Hippocampal formation (tissue), 2 donors: ENCODE results near the gene FABP3.

Experiments used
- DNase-seq, 2 donors: peaks; one replicate each; lab custom pipeline; 2025; lab: John Stamatoyannopoulos, UW

FABP3 gene

DNA sequence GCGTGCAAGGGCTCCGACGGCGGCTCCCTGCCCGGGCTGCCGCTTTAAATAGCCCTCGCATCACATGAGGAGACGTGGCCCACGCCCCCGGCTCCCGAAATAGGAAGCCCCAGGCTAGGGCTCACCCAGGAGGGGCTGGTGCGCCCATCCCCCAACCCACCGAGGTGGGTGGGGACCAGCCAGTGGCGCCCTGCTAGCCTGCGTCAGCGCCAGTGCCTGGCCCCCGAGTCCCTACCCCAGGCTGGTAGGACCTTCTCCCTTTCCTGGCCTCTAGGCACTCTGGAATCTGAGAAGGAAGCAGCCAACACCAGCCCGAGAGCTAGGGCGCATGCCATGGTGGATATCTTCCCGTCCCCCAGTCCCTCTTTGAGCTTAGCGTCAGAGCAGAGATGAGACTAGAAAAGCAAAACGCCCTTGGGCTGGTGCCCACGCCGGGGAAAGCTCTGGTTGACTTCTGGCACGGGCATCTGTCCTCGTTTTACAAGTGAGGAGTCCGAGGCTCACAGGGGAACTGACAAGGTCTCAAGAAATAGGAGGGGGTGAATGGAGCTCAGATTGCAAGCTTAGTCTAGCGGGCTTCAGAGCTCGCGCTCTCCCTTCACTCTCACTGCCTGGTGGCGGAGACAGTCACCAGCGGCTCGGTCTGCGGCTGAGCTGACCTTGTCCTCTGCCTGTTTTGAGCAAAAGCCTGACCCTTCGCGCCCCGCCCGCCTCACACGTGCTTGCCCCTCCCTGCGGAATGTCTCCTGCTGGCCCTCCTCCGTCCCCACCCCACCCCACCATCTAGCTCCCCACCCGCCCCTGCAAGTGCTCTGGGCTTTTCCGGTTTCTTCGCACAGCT is at the start of gene FABP3:
FABP3 (minus strand) TSS at position 21 of the 841 bp plus-strand sequence. CDS start 62 bp downstream, outside the sequence.
- DNase-seq = peak; percentile 71 to 78

DNA sequence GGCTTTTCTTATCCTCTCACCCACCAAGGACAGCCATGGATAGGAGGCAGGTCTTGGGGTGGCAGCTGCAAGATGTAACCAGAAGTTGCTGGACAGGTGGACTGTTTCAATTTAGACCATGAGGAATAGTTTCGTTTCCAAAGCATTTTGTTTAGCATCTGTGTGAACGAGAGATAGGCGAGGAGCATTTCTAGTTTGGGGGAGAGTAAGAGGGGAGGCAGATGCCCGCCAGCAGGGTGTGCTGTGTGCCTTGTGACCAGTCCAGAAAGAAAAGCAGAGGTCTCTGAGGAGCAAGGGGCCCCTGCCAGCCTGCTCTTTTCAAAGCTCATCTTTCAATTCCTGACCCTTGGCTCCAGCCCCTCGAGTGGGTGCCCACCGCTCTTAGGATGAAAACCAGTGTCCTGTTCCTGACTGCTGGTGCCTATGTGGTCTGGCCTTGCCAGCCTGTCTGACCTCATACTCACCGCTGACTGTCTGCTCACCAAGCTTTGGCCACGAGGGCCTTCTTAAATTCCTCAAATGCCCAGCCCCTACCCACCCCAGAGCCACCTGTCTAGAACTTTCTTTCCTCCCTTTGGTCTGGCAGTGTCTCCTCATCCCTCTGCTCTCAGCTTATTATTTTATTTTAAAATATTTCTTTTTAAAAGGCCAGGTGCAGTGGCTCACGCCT is 48.6 kb upstream of the FABP3 start:
- DNase-seq = no peak

DNA sequence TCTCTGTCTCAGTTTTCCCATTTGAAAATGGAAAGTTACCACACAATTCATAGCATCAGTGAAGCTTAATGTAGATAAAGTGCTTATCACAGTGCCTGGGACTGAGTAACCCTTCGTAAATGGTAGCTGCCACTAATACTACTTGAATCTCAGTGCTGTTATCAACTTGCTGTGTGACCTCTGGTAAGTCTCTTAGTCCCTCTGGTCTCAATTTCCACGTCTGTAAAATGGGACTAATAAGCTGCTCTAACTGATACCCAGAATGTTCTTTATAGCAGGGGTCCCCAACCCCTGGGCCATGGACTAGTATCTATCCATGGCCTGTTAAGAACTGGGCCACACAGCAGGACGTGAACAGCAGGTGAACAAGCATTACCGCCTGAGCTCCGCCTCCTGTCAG is 47.8 kb upstream of the FABP3 start:
- DNase-seq = no peak

DNA sequence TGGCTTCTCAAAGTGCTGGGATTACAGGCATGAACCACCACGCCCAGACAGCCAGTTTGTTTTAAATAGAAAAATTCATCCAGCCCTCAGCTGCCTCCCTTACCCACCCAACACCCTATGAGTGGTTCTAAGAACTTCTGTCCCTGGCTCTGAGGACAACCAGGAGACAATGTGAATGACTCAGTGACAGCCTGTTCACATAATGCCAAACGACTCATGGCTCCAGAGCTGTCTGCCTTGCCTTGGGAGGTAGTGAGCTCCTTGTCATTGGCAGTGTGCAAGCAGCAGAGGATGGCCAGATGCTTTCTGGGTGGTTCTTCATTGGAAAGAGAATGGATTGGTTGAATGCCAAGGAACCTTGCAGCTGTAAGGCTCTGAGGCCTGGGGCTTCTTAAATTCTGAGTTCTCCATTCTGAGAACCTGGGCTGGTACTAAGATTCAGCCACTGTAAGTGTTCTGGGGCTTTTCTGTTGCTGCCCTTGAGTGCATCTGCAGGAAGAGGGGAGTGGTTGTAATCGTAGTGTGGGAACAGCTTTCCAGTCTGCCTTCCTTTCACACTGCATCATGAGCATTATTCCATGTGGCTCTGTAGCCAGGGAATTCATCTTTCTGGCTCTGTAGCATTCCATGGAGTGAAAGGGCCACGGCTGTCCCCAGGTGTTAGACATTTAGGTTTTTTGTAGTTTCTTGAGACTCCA is 45.9 kb upstream of the FABP3 start:
- no peak for DNase-seq

DNA sequence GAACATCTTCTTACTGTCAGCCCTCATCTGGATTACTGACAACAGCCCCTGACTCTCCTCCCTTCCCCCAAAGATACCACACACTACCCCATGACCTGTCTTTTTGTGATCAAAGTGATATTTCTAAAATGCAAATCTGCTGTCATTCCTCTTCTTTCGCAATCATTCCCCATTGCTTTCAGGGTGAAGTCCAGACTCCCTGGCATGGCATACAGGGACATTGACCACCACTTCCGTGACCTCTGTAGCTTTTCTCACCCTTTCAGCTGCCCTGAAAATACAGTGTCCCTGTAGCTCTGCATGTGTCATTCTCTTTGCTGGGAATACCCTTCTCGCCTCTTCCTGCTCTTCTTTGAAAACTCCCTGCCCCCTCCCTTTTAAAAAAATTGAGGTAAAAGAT is 44.3 kb upstream of the FABP3 start:
- DNase-seq = no peak

DNA sequence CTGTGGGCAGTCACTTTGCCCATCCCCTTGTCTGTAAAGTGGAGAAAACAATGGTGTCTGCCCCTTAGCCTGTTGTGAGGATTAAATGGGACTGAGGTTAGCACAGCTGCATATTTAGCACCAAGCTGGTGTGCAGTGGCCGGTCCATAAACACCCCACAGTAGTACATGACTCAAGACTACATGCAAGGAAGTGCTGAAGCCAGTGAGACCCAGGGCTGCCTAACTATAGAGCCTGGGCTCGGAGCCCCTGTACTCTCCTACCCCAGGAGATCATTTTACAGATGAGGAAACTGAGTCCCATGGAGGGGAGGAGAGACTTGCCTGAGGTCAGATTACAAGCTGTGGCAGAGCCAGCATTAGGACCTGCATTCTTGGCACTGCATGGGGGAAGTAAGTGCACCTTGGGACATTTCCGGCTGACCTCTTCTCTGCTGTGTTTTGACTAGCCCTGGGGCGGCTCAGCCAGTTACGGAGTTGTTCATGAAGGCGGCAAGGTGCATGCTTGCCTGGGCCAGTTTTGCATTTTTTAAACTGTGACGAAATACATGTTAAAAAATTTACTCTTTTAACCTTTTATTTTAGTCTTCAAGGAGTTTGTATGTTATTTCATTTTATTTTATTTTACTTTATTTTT is 43.3 kb upstream of the FABP3 start:
- no peak for DNase-seq

DNA sequence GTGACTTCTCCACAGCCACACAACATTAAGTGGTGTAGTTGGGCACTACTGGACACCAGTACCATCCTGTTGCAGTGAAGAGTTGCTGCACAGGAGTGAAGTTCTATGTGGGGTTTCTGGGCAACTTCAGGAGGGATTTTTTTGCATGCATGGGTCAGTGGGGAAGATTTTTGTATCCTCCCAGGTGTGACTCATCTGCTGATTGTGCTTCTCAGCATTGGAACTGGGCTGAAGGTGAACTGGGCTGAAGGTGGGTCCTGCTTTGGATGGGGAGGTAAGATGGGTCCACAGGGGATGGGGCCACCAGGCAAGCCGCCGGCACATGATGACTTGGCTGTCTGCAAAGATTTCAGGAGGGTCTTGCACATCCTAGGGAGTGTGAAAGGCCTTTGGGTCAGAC is 42.8 kb upstream of the FABP3 start:
- no peak for DNase-seq

DNA sequence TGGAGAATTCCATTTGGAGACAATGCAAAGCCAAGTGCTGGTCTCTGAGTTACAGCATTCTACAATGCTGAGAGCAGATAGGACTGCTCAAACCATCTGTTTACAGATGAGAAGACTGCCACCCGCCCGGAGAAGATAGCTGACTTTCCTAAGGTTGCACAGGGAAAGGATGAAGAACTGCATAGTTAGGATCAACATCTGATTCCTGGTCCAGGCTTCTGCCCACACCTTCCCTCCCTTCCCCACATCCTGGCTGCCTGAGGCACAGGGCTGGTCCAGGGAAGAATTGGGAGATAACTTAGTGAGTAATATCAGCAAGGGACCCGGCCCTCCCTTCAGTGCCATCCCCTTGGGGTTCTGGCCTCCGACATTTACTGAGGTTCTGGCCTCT is 42.1 kb upstream of the FABP3 start:
- DNase-seq = peak in 1 of 2 donors; percentile 10

DNA sequence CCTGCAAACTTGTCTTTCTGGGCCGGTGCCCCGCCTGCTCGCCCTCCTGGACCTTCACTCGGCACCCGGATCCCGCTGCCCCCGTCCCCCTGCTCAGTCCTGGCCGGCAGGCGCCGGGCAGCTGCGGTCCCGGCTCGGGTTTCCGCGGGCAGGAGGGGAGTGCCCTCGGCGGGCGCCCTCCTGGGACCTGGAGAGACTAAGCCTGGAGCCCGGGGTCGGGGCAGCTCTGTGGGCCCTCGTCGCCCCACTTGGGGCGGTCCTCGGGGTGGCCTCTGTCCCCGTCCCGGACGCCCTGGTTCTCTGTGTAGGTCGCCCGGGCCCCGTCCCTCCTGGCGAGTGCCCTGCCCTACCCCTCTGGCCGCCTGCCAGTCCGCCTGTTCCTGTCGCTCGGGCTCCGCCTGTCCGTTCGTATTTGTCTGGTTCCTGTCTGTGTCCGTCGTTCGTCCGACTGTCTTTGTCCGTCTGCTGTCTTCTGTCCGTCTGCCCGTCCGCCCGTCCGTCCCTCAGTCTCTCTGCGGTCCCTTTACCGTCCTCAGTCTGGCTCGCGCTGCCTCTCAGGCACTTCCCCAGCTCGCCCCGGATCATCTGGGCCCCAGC is 40.6 kb upstream of the FABP3 start:
- no peak for DNase-seq

DNA sequence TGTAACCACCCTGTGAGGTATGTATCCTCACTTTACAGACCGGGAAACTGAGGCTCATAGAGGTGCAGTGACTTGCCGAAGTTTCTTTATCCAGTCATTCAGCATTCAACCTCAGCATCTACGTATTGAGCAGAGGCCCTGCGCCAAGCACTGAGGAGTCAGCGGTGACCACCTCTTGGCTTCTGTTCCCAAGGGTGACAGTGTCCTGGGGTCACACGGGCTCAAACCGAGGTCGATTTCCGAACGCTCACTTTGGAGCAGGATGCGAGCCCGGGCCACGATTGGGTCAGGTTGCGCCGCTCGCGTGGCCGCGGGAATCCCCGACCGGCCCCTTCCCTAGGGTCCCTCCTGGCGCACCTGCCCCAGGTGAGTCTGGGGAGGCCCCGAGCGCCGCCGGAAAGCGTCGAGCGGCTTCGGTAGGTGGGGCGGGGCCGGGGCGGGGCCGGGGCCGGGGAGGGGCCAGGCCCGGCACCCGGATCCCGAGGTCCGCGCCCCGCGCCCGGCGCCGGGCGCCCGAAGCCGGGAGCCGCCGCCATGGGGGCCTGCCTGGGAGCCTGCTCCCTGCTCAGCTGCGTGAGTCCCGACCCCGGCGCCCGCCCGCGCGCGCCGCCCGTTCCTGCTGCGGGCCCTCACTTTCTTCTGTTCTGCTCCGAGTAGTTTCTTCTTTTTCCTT is 40.0 kb upstream of the FABP3 start, which contains the start of gene SERINC2:
SERINC2 (plus strand) TSS at position 482 of the 673 bp plus-strand sequence; CDS start at position 535, 53 bp downstream.
- DNase-seq = no peak

DNA sequence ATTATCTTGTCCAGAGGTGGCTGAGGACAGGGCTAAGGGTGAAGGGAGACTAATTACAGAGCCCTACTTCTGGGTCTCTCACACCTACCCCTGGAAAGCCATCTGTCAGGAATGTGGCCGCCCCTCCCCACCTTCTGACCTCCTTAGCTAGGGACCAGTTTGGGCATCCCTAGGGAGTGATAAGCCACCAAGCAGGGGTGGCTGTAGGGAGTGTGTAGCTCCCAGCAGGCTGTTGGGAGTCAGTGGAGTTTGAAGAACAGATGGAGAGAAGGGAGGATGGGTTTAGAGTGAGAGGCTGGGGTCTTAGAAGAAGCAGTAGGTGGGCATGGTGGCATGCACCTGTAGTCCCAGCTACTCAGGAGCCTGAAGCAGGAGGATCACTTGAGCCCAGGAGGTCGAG is 39.3 kb upstream of the FABP3 start:
- no peak for DNase-seq

DNA sequence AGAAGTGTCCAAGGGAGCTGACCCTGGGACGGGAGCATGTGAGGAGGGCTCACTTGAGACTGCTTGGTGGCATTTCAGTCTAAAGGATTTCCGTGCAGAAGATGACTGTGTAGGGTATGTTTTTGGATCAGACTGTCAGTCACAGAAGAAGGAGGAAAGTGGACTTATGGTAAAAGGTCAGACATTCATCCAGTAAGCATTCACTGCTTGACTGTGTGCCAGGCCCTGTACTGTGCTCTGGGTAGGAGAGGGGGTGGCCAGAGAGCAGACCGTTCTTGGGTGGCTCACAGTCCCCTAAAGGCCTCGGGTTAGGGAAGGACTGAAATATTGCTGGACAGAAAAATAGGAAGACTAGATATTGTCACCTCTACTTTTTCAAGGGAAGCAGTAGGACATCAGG is 38.0 kb upstream of the FABP3 start:
- no peak for DNase-seq

DNA sequence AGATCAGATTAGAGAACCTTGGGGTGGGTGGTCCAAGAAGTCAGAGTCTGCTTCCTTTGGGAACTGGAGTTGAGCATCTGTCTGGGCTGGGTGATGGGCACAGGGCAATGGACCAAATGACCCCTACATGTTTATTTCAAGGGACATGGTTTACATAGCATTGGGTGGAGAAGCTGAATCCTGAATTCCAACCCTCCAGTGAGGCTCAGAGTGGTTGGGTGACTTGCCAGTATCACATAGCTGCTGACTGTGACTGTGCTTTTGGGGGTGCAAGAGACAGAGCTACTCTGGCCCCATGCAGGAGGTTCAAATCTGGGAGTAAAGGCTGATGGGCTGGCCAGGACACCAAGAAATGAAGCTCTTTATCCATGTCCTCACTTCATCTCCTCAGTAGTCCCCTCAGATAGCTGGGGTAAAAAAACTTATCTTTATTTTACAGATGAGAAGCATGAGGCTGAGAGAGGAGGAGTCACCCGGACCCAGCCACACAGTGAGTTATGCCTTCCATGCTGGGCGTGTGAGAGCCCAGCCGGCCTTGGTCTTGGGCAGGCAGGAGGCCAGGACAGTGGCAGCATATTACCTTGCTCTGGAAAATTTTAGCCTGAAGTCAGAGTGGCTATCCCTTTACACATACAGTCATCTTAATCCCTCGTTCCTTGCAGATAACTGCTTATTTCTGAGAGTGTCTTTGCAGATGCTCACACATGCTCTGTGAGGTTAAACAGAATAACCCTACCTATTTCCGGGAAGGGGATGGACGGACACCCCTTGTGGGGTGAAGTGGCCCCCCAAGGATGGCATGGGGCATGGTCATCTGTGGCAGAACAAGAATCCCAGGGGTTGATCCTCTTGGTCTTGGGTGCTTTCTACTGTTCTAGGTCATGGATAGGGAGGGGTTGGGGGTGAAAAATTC is 37.3 kb upstream of the FABP3 start:
- DNase-seq = no peak

DNA sequence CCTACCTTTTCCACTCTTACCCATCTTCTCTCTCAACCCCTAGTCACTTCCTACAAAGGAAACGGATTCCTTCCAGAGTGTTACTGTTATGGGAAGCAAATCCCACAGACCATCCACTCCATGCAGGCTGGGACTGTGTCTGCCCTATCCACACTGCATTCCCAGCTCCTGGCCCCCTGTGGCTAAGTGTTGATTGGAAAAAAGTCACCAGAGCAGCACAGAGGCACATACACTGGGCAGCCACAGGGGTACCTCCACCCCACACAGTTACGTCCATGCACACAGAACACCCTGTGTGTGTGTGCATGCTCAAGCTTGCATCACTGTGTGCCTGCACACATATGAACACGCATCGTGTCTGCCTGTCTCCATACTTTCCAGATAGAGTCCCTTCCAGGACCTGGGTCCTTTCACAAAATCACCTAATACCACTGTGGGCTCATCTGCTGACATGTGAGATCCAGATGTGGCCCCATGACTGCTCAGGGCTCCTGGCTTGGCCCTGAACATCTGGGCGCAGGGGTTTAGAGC is 36.0 kb upstream of the FABP3 start:
- no peak for DNase-seq

DNA sequence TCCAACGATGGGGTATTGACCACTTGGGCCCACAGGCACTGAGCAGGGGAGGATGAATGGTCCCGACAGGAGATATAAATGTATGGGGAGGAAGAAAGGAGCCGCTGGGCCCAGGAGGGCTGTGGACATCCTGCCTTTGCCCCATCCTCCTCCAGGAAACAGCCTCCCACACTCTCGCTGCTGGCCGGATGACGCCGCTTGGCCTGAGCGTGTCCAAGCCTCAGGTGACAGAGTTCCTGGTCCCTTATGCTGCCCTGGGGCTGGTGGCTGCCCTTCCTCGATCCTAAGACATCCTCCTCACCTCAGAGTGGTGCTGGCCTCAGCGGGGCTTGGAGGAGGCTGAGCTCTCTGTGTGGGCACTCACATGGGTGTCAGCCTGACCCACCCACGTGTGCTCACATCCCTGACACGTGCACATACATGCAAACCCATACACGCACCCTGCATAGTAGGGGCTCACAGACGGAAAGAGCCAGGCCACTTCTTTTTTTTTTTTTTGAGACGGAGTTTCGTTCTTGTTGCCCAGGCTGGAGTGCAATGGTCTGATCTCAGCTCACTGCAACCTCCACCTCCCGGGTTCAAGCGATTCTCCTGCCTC is 34.3 kb upstream of the FABP3 start:
- DNase-seq = no peak

DNA sequence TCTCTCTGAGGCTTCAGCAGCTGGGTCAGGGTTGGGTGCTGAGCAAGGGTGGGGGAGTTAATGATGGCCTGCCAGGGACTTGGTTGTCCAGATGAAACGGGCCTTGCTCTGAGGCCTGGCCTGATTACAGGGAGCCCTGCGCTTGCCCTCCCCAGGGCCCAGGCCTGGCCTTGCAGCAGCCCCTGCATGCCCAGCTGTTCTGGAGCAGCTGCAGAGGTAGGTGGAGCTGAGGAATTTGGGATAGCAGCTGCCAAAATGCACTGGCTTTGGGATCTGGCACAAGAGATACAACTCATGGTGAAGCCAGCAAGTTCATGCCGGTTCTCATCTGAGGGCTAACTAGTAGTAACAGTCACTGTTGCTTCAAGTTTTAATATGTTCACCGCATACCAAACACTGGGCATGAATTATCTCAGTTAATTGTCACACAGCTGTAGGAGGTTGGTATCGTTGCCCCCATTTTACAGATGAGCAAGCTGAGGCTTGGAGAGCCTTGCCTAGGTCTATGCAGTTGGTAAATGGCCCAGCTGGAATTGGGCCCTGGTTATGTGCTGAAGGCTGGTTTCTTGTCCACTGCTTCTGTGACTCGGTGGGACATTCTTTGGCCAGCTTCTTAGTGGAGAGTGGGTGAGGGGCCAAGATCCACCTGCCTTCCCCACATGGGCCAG is 32.8 kb upstream of the FABP3 start:
- no peak for DNase-seq

DNA sequence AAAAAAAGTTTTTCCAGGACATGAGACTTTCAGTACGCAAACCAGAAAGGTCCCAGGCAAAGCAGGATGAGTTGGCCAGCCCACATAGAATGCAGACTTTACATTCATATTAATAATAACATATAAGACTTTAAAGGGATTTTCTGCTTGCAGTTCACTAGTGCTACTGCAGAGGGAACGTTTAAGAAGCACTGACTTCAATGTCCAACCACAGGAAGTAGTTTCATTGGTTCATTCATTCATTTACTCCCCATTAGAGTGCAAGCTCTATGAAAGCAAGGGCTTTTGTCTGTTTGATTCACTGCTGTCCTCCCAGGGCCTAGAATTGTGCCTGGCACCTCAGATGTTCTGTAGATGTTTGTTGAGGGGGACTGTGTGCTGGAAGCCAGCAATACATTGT is 28.4 kb upstream of the FABP3 start:
- DNase-seq = no peak

DNA sequence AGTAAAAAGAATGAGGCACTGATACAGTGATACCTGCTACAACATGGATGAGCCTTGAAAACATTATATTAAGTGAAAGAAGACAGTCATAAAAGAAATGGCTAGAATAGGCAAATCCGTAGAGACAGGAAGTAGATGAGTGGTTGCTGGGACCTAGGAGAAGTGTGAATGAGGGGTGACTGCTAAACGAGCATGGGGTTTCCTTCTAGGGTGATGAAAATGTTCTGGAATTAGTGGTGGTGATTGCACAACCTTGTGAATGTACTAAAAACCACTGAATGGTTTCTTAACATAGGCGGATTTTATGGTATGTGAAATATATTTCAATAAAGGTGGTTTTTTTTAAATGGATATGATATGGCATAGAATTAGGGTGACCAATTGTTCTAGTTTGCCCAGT is 27.5 kb upstream of the FABP3 start:
- no peak for DNase-seq

DNA sequence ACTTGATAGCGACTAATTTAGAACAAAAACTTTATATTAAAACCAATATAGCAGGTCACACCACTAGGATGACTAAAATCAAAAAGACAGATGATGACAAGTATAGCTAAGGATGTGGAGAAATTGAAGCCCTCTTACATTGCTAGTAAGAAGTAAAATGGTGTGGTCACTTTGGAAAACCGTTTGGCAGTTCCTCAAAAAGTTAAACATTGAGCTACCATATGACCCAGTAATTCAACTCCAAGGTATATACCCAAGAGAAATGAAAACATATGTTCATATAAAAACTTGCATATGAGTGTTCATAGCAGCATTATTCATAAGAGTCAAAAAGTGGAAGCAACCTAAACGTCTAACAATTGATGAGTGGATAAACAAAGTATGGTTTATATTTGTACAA is 27.1 kb upstream of the FABP3 start:
- no peak for DNase-seq
